Fibroblast of villous mesenchyme (primary cell): Measurements from ENCODE around the gene CEACAM8. TPM values are rescaled to one million over a fixed set of nuclear protein-coding genes. Genes with fewer than 3 reads are reported as not detected.

Experiments
- DNase-seq: peaks from one replicate; pipeline ENCODE4 v3.0.0-alpha.2; 2010; ENCODE audit warnings: low read depth
- H3K4me3 ChIP-seq: 2 replicates; pipeline ENCODE4 v1.5.1; 2011; ENCODE audit warnings: low read depth, mild to moderate bottlenecking, low read length
- CTCF ChIP-seq: IDR thresholded peaks from 2 replicates; pipeline ENCODE4 v1.5.1; 2012; ENCODE audit warnings: low read depth, mild to moderate bottlenecking, low read length; ENCODE audit not compliant: insufficient read depth
- total RNA-seq: library from RNA; depleted of rRNA; stranded (reverse); fragments of >200 nt; gene quantifications from 2 replicates; pipeline ENCODE4 v1.2.3, GENCODE V29; 2012

Gene CEACAM8
- total RNA-seq, 1 donor, result not detected

GRCh38 chr19:42531313-42531712 lies 63.4 kb downstream of the CEACAM8 start:
- H3K4me3 ChIP-seq, result no peak overlapping the region
- no peak for TF ChIP-seq CTCF
- DNase-seq, result no peak

Other genes starting within 250 kb of the CEACAM8 start
- gene CNFN, start 204.6 kb downstream of the CEACAM8 start, total RNA-seq, result 0.32 TPM in 1 of 2 replicates, not detected in the other
- 2.3 and 3.0 TPM in 2 replicates for gene LIPE, start 167.5 kb downstream of the CEACAM8 start, total RNA-seq
- not detected in 2 replicates for gene CXCL17, start 152.0 kb downstream of the CEACAM8 start, total RNA-seq
- gene CEACAM1, start 66.4 kb downstream of the CEACAM8 start, total RNA-seq, result under 0.01 and 0.97 TPM in 2 replicates
- under 0.01 TPM in 2 replicates for gene PSG3, start 145.6 kb upstream of the CEACAM8 start, total RNA-seq
- 0.43 TPM in 1 of 2 replicates, not detected in the other for gene PSG8, start 170.8 kb upstream of the CEACAM8 start, total RNA-seq